Glomerular endothelial cell (primary cell): ENCODE results near the gene SNAI3. TPM values are rescaled to one million over a fixed set of nuclear protein-coding genes. Genes with fewer than 3 reads are reported as not detected.

ENCODE experiments used
- DNase-seq: peaks from one replicate; pipeline ENCODE4 v3.0.0-alpha.2; 2011; ENCODE audit warnings: low read depth, low spot score; ENCODE audit errors: extremely low read depth
- total RNA-seq: library from RNA; depleted of rRNA; stranded (reverse); fragments of >200 nt; gene quantifications from 2 replicates; pipeline ENCODE4 v1.2.3, GENCODE V29; 2015

SNAI3 gene
- total RNA-seq, 1 donor from 2014 or later = 0.12 TPM

DNA sequence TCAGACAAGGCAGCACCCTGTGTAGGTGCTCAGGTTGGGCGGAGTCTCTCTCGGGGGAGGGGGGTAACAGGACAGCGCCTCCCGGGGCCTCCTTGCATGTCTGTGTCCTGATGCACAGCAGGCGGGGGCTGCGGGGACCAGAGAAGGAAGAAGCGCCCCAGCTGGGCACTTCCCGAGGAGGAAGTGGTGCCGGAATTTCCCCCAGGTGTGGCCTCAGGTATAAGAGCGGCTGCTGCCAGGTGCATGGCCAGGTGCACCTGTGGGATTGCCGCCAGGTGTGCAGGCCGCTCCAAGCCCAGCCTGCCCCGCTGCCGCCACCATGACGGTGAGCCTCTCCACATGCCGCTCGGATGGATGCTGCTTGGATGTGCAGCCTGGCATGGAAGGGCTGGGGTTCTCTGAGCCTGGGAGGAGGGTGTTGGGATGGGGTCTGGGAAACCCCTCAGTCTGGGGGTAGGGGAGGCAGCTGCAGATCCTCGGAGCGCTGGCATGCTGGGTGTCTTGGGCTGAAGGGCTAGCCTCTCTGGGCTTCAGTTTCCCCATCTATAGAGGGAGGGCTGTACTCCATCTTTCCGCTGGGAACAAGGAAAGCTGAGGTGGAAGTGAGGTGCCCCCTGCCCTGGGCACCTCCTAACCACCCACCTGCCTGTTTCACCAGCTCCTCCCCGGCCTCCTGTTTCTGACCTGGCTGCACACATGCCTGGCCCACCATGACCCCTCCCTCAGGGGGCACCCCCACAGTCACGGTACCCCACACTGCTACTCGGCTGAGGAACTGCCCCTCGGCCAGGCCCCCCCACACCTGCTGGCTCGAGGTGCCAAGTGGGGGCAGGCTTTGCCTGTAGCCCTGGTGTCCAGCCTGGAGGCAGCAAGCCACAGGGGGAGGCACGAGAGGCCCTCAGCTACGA is 47.7 kb downstream of the SNAI3 start, which contains the start of gene IL17C:
IL17C (plus strand) TSS at position 250 of the 908 bp plus-strand sequence; CDS start at position 320, 70 bp downstream.
- no peak for DNase-seq

DNA sequence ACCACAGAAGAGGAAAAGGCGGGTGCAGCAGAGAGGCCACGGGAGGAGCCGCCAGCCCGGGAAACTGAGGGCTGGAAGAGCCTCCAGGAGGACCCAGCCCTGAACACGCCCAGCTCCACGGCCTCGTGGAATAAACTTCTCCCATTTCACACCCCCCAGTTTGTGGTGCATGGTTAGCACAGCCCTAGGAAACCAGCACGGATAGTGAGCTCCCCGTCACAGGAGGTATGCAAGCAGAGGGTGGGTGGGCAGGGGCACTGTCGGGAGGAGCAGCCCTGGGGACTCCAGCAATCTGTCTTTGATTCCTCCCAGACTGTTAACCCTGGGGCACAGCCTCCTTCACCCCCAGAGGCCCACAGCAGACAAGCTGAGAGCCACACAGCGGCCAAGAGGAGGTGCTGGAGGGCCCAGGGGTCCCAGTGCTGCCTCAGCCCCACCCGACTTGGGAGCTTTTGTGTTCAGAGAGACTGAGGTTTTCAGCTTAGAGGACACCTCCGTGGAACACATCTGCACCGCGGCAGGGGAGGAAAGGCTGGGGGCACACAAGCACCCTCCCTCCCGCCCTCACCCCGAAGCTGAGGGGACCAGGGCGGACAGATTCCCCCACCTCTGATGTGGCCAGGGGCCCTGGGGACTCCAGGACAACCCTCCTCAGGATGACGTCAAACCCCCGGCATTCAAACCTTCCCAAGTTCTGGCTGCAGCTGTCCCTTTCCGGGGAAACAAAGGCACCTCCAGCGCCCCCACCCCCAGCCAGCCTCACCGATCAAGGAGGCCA is 49.6 kb downstream of the SNAI3 start:
- no peak for DNase-seq

DNA sequence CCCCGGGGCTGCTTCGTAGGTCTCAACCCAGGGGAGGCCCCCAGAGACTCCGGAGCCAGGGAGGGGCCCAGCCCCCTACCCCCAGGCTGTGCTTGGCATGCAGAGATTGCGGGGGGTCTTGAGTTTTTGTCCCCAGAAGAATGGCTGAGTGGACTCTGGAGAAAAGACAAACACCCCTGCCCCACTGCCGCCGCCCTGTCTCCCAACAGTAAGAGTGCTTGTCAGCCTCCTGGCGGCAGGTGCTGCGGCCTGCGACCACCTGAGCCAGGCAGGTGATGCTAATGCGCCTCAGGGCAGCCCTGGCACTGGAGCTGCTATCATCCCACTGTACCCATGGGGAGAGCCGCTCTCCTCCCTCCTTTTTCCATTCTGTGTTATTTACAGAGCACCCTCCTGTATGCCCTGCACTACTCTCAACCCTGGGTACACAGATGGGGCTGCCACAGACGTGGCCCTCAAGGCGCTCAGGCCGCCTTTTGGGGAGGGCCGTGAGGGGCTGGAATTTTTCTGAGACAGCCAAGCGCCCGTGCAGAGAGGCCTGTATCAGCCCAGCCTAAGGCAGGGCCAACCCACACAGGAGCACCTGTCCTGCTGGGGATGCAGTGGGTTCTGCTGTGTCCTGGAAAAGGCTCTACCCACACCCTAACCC is 50.5 kb downstream of the SNAI3 start:
- no peak for DNase-seq

DNA sequence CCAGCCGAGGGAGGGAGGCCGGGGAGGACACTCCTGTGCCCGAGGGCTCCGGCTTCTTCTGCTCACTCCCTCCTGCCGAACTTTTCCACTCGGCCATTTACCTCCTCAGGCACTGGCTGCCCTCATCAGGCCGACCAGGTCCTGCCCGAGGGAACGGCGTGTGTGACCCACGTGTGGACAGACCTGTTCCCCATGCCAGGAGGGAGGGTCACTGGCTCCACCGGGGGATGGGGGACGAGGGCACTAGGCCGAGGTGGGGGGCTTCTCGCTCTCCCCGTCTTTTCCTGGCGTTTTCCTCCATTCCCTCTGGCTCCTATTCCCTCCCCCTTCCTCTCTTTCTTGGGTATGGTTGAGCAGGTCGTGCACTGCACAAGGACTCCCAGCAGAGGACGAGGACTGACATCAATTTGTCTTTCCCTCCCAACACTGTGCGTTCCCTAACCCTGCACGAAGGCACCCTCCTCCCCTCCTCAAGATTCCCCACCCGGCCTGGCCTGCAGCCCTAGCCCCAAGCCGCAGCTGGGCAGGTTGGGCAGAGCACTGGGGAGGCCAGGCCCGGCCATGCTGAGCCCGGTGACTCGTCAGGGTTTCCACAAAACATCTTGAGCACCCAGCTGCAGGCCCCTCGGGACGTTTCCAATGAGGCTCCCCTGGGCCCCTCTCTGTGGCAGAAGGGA is 51.2 kb downstream of the SNAI3 start:
- DNase-seq = no peak

DNA sequence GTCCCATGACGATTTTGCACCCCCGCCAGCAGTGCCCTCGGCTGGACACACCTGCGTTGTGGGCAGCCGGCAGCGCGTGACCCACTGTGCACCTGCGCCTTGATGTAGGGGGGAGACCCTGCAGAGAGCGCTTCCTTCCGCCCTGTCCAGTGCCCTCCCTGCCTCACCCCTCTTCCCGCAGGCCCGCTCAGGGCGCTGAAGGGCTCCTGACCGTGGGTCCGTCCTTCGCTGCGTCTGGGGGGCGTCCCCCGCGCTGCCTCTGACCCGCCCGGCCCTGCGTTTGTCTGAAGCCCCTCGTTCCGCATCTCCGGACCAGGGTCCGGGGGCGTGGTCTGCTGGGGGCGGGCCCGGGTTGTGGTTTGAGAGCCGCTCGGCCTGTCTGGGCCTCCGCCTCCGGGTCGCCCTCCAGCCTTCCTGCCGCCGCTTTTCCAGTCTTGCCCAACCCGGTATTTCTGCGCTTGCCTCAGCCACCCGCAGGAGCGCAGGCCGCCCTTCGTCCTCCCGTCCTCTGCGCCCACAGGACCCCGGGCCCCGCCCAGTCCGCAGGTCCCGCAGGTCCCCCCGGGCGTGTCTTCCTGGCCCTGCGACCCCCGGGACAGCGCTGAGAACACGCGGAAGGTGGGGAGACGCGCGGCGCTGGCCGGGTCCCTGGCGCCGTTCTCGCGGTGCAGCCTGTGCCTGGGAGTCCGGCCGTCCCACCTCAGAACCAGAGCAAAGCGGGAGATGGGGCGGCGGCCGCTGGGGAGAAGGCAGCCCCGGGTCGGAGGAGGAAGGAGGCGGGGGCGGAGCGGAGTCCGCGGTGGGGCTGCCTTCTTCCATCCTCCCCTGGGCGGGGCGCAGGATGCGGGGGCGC is 51.9 kb downstream of the SNAI3 start:
- no peak for DNase-seq

DNA sequence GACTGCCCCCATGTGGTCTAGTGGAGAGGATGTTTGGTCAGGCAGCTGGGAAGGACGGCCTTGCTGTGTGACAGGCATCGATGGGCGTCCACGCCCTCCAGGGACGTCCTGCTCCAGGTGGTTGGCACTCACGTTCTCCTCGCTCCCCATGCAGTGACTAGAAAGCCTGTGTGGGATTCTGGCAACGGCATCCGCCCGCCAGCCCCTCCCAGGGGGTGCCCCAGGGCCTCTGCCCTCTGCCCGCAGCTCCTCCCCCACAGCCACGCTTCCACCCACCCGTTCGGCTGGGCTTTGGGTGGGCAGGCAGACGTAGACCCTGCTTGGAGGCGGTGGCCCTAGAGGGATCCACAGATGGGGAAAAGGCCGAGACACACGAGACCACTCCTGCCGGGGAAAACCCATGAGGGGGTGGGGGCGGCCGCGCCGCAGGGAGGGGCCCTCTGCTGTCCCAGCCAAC is 52.6 kb downstream of the SNAI3 start:
- no peak for DNase-seq

DNA sequence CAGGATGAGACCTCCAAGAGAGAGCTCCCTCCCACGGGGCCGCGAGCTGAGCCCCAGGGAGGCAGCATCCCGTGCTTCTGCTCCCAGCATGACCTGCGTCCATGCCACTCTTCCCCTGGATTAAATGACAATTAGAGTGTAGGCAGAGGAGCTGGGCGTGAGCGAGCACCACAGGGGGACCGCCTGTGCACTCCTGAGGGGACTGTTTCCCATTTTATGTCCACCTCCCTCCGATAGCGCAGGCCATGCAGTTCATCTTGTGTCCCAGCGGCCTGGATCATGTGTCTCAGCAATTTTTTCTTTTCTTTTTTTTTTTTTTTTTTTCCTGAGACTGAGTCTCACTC is 53.7 kb downstream of the SNAI3 start:
- no peak for DNase-seq

DNA sequence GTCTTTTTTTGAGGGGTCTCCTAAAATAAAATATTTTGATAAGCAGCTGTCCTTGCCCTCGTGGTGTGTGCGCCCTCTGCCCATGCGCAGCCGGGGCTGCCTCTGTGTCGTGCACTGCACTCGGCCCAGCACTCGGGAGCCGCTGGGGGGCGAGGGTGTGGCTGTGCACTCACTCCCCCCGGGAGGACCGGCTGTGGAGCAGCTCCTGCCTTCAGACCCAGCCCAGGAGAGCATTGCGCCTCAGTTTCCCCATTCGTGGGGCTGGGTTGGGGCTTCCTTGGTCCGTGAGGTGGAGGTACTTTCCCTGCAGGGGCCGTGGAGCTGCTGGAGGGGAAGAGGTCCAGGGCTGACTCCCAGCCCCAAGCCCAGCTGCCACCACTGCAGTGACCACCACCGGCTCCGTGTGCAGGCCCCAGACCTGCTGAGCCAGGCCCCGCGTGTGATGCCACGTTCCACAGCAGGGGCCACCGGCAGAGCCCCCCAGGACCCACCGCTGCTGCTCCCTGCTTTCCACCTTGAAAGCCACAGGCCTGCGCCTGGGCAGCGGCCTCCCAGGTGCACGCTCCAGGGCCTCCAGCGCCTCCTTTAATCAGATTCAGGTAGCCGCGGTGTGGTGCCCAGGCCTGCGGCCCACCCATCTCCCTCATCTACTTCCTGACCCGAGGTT is 54.3 kb downstream of the SNAI3 start:
- no peak for DNase-seq

DNA sequence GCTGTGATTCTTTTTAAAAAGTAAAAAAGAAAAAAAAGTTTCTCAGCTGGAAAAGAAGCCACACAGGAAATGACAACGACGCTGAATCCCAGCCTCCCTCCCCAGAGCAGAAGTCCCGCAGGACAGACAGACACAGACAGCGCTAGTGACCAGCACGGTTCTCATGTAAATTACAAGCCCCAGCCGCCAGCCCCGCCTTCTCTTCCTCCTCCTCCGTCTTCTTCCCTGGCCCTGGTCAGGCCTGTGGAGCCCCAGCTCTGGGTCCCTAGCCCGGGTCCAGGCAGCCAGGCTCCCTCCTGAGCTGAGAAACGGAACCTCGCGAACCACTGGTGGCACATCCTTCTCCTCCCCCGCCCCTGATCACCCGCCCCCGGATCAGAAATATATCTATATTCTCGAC is 54.9 kb downstream of the SNAI3 start:
- DNase-seq = no peak

DNA sequence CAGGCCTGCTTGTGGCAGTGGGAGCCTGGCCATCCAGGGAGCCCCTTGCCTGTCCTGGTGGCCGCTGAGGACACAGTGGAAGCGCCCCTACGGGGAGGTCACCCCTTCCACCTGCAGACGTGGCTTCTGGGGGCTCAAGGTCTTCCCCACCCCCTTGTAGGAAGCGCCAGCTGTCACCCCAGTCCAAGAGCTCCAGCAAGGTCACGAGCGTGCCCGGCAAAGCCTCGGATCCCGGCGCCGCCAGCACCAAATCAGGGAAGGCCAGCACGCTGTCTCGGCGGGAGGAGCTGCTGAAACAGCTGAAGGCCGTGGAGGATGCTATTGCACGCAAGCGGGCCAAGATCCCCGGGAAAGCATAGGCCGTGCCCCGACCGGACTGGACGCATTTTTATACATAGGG is 55.4 kb downstream of the SNAI3 start:
- DNase-seq = no peak

DNA sequence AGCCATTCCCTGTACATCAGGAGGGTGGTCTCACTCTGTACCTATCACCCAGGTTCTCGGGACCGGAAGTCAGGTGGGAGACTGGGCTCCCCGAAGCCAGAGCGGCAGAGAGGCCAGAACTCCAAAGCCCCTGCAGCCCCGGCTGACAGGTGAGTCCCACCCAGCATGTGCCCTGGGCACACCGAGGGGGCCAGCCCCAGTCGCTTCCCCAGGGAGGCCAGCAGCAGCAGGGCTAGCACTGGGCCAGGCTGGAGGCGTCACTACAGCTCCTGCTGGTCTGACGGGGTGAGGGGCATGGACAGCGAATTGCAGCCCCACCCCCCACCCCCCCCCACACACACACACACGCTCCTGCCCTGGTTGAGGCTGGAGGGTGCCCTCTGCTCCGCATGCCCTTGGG is 55.9 kb downstream of the SNAI3 start:
- no peak for DNase-seq

DNA sequence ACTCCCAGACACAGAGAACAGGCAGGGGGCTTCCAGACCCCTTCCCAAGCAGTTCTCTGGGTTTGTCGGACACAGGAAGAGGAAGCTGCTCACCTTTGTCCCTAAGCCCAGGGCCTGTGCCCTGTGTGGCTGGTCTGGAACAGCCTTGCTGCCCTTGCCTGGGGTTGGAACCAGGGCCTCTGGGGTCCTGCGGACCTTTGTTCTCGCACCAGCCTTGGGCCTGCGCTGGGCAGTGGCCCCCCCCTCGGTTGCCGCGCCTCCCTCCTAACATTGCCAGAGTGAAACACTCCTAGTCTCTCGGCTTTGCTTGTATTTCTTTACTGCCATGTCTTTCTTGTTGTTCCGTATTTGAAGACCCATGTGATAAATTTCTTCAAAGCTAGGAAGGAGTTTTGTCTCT is 56.5 kb downstream of the SNAI3 start:
- no peak for DNase-seq

DNA sequence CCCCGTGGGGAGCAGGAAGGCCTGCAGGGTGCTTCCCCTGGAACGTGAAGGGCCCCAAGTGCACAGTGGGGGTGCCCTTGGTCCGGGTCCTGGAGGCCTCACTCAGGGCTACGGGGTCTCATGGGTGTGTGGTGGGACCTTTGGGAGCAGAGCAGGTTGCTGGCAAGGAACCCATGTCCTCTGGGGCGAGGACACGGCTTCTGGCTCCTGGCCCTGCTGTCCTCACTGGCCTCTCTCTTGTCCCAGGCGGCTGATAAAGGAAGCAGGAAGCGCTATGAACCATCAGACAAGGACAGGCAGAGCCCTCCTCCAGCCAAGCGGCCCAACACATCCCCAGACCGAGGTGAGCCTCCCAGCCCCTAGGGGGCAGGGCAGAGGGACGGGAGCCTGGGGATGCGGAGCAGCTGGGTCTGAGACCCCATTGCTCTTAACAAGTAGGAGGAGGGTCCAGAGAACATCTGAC is 57.8 kb downstream of the SNAI3 start:
- DNase-seq = no peak

Other genes with a start within 250 kb of the SNAI3 start
- 1.6 and 3.3 TPM in 2 replicates for gene ZFPM1, start 233.2 kb downstream of the SNAI3 start, total RNA-seq
- 20.1 and 31.0 TPM in 2 replicates for gene ZC3H18, start 116.1 kb downstream of the SNAI3 start, total RNA-seq
- gene IL17C, start 47.9 kb downstream of the SNAI3 start, total RNA-seq = not detected in 2 replicates
- 363 and 525 TPM in 2 replicates for gene CYBA, start 35.5 kb downstream of the SNAI3 start, total RNA-seq
- 61.1 and 83.8 TPM in 2 replicates for gene MVD, start 23.4 kb downstream of the SNAI3 start, total RNA-seq
- gene RNF166, start 19.9 kb upstream of the SNAI3 start, total RNA-seq = 27.3 and 36.0 TPM in 2 replicates
- gene CTU2, start 20.0 kb upstream of the SNAI3 start, total RNA-seq = 17.5 and 17.8 TPM in 2 replicates
- 289 and 466 TPM in 2 replicates for gene PIEZO1, start 98.7 kb upstream of the SNAI3 start, total RNA-seq
- gene CDT1, start 117.3 kb upstream of the SNAI3 start, total RNA-seq = 10.9 and 17.8 TPM in 2 replicates
- gene APRT, start 125.4 kb upstream of the SNAI3 start, total RNA-seq = 189 and 288 TPM in 2 replicates
- gene GALNS, start 170.4 kb upstream of the SNAI3 start, total RNA-seq = 47.8 and 60.4 TPM in 2 replicates
- gene TRAPPC2L, start 170.6 kb upstream of the SNAI3 start, total RNA-seq = 47.4 and 53.1 TPM in 2 replicates
- not detected in 2 replicates for gene PABPN1L, start 180.2 kb upstream of the SNAI3 start, total RNA-seq